ENCODE measurements around the gene DNAH17. TPM values are rescaled to one million over a fixed set of nuclear protein-coding genes. Genes with fewer than 3 reads are reported as not detected.

Gene DNAH17
- total and polyA plus RNA-seq, 2 of the 13 experiments (the other 11 are each of a cell fraction or from before 2014, with no cell fraction given) = 0.86 to 1.6 TPM

GRCh38 chr17:78601577-78602190, 24.5 kb upstream of the DNAH17 start (continued):
- TF ChIP-seq ZBTB10 (CRISPR knock-in tag; IDR thresholded peaks at IDR 0.05; ENCODE audit: borderline replicate concordance) (peak; percentile 85), SOX6 (IDR thresholded peaks at IDR 0.05) (no peak), SOX6 (CRISPR knock-in tag; IDR thresholded peaks at IDR 0.05) (peak; percentile 92), ZNF710 (CRISPR knock-in tag; IDR thresholded peaks at IDR 0.05; ENCODE audit: borderline replicate concordance) (peak; percentile 88), ZNF235 (CRISPR knock-in tag; IDR thresholded peaks at IDR 0.05; ENCODE audit: borderline replicate concordance) (no peak; the same call in 1 of the 2 replicates), KLF9 (CRISPR knock-in tag; IDR thresholded peaks at IDR 0.05; ENCODE audit: low read depth) (peak; percentile 35; the same call in 1 of the 2 replicates), NFATC3 (CRISPR knock-in tag; IDR thresholded peaks at IDR 0.05) (0 out of 2 replicates have a peak, but pooled peaks have one; percentile 46), SALL1 (CRISPR knock-in tag; IDR thresholded peaks at IDR 0.05) (peak; percentile 99), RXRB (CRISPR knock-in tag; IDR thresholded peaks at IDR 0.05; ENCODE audit: borderline replicate concordance) (peak; percentile 97), NCOA5 (CRISPR knock-in tag; IDR thresholded peaks at IDR 0.05) (no peak), ERF (CRISPR knock-in tag; IDR thresholded peaks at IDR 0.05) (peak; percentile 94), ZNF253 (CRISPR knock-in tag; IDR thresholded peaks at IDR 0.05; ENCODE audit: borderline replicate concordance) (no peak)
- TF ChIP-seq, protein P1, sequence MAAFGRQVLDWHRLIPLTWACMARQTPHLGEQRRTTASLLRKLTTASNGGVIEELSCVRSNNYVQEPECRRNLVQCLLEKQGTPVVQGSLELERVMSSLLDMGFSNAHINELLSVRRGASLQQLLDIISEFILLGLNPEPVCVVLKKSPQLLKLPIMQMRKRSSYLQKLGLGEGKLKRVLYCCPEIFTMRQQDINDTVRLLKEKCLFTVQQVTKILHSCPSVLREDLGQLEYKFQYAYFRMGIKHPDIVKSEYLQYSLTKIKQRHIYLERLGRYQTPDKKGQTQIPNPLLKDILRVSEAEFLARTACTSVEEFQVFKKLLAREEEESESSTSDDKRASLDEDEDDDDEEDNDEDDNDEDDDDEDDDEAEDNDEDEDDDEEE (CRISPR knock-in tag; IDR thresholded peaks at IDR 0.05) = no peak
- TF ChIP-seq, protein P2, sequence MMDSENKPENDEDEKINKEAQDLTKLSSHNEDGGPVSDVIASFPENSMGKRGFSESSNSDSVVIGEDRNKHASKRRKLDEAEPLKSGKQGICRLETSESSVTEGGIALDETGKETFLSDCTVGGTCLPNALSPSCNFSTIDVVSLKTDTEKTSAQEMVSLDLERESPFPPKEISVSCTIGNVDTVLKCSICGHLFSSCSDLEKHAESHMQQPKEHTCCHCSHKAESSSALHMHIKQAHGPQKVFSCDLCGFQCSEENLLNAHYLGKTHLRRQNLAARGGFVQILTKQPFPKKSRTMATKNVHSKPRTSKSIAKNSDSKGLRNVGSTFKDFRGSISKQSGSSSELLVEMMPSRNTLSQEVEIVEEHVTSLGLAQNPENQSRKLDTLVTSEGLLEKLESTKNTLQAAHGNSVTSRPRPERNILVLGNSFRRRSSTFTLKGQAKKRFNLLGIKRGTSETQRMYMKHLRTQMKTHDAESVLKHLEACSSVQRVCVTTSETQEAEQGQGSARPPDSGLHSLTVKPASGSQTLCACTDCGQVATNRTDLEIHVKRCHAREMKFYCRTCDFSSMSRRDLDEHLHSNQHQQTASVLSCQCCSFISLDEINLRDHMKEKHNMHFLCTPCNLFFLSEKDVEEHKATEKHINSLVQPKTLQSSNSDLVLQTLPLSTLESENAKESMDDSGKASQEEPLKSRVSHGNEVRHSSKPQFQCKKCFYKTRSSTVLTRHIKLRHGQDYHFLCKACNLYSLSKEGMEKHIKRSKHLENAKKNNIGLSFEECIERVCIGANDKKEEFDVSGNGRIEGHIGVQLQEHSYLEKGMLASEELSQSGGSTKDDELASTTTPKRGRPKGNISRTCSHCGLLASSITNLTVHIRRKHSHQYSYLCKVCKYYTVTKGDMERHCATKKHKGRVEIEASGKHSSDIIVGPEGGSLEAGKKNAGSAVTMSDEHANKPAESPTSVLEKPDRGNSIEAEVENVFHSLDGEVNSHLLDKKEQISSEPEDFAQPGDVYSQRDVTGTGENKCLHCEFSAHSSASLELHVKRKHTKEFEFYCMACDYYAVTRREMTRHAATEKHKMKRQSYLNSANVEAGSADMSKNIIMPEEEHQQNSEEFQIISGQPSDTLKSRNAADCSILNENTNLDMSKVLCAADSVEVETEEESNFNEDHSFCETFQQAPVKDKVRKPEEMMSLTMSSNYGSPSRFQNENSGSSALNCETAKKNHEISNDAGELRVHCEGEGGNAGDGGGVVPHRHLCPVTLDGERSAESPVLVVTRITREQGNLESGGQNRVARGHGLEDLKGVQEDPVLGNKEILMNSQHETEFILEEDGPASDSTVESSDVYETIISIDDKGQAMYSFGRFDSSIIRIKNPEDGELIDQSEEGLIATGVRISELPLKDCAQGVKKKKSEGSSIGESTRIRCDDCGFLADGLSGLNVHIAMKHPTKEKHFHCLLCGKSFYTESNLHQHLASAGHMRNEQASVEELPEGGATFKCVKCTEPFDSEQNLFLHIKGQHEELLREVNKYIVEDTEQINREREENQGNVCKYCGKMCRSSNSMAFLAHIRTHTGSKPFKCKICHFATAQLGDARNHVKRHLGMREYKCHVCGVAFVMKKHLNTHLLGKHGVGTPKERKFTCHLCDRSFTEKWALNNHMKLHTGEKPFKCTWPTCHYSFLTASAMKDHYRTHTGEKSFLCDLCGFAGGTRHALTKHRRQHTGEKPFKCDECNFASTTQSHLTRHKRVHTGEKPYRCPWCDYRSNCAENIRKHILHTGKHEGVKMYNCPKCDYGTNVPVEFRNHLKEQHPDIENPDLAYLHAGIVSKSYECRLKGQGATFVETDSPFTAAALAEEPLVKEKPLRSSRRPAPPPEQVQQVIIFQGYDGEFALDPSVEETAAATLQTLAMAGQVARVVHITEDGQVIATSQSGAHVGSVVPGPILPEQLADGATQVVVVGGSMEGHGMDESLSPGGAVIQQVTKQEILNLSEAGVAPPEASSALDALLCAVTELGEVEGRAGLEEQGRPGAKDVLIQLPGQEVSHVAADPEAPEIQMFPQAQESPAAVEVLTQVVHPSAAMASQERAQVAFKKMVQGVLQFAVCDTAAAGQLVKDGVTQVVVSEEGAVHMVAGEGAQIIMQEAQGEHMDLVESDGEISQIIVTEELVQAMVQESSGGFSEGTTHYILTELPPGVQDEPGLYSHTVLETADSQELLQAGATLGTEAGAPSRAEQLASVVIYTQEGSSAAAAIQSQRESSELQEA (CRISPR knock-in tag; IDR thresholded peaks at IDR 0.05; ENCODE audit: not compliant biosample characterization) = peak; percentile 36

Data from HepG2 (cell line).